Ascending aorta (tissue), 2 donors: ENCODE measurements around the gene KLHDC9. TPM values are rescaled to one million over a fixed set of nuclear protein-coding genes. Genes with fewer than 3 reads are reported as not detected.
"Not testable (repeated sequence)": the region's sequence is repeated elsewhere in the genome, so short reads cannot be mapped to it uniquely, and the experiment has no call there.

Experiments used
- DNase-seq, 2 donors: peaks; one replicate each; pipeline ENCODE4 v3.0.0-alpha.2; 2019; ENCODE audit warnings: low spot score in 2 of 2
- H3K27ac ChIP-seq, 2 donors: fragments of 200-600 bp; sonication (generic); one replicate each; pipeline ENCODE4 v1.5.1; 2016 to 2017; ENCODE audit warnings: mild to moderate bottlenecking in 1 of 2
- H3K27me3 ChIP-seq: fragments of 200-600 bp; sonication (generic); one replicate; pipeline ENCODE4 v1.5.1; 2017
- H3K36me3 ChIP-seq, 2 donors: fragments of 200-600 bp; sonication (generic); one replicate each; pipeline ENCODE4 v1.5.1; 2016
- H3K4me1 ChIP-seq, 2 donors: fragments of 200-600 bp; sonication (generic); one replicate each; pipeline ENCODE4 v1.5.1; 2016 to 2017; ENCODE audit warnings: mild to moderate bottlenecking in 1 of 2
- H3K4me3 ChIP-seq, 2 donors: fragments of 200-600 bp; sonication (generic); one replicate each; pipeline ENCODE4 v1.5.1; 2016 to 2017; ENCODE audit warnings: mild to moderate bottlenecking in 1 of 2
- H3K9me3 ChIP-seq, 2 donors: fragments of 200-600 bp; sonication (generic); one replicate each; pipeline ENCODE4 v1.5.1; 2016
- intact Hi-C: fragments of 100-400 bp; cut with DNase I; formaldehyde crosslinking; loops from one replicate; pipeline ENCODE4 v1.15.1; 2023
- total RNA-seq: library from RNA; depleted of rRNA; stranded (reverse); fragments of >200 nt; gene quantifications from one replicate; pipeline ENCODE4 v1.1.0, GENCODE V29; 2016
- TF ChIP-seq, protein P1 (sequence below), 3 experiments: fragments of 200-600 bp in 2 of 3; fragments of 450-650 bp in 1 of 3; sonication (generic) in 2 of 3; IDR thresholded peaks; one replicate each; pipeline ENCODE4 v1.5.1; 2016 to 2019; ENCODE audit warnings: antibody characterized with exemption in 3 of 3, mild to moderate bottlenecking in 1 of 3, moderate library complexity in 1 of 3

KLHDC9 gene
- total RNA-seq, 1 donor from 2014 or later, result 0.32 TPM

GRCh38 chr1:161113915-161114314 lies 15.8 kb downstream of the KLHDC9 start:
- no peak for DNase-seq
- Histone ChIP-seq H3K36me3 (no peaks in the 10 kb centered on the region), H3K4me1 (peaks cover 5 to 15% of the 10 kb centered on the region in 2 donors), H3K9me3 (no peaks in the 10 kb centered on the region), H3K27ac (no peak overlapping the region), H3K27me3 (no peaks in the 10 kb centered on the region), H3K4me3 (no peak overlapping the region)
- TF ChIP-seq, protein P1, sequence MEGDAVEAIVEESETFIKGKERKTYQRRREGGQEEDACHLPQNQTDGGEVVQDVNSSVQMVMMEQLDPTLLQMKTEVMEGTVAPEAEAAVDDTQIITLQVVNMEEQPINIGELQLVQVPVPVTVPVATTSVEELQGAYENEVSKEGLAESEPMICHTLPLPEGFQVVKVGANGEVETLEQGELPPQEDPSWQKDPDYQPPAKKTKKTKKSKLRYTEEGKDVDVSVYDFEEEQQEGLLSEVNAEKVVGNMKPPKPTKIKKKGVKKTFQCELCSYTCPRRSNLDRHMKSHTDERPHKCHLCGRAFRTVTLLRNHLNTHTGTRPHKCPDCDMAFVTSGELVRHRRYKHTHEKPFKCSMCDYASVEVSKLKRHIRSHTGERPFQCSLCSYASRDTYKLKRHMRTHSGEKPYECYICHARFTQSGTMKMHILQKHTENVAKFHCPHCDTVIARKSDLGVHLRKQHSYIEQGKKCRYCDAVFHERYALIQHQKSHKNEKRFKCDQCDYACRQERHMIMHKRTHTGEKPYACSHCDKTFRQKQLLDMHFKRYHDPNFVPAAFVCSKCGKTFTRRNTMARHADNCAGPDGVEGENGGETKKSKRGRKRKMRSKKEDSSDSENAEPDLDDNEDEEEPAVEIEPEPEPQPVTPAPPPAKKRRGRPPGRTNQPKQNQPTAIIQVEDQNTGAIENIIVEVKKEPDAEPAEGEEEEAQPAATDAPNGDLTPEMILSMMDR (IDR thresholded peaks at IDR 0.05), result no peak
- intact Hi-C loops, result no loop called here

GRCh38 chr1:161114556-161114955 lies 16.4 kb downstream of the KLHDC9 start:
- no peak for DNase-seq
- Histone ChIP-seq H3K27ac (no peak overlapping the region), H3K4me3 (no peak overlapping the region), H3K27me3 (no peaks in the 10 kb centered on the region), H3K4me1 (peaks cover 10 to 22% of the 10 kb centered on the region in 2 donors), H3K36me3 (no peaks in the 10 kb centered on the region), H3K9me3 (no peaks in the 10 kb centered on the region)
- TF ChIP-seq, protein P1 (IDR thresholded peaks at IDR 0.05), result no peak
- intact Hi-C loops, result no loop called here

- DNase-seq, result no peak
- Histone ChIP-seq H3K4me3 (no peak overlapping the region), H3K27ac (no peak overlapping the region), H3K27me3 (no peaks in the 10 kb centered on the region), H3K9me3 (no peaks in the 10 kb centered on the region), H3K4me1 (peaks cover 10 to 26% of the 10 kb centered on the region in 2 donors), H3K36me3 (peaks cover 1 to 5% of the 10 kb centered on the region in 2 donors)
- TF ChIP-seq, protein P1 (IDR thresholded peaks at IDR 0.05), result no peak
- intact Hi-C loops, result loop anchor here (5.0 kb wide), 2 partner anchors 68 to 272 kb away; partner anchors contain the start of gene USF1
Measured at GRCh38 chr1:161115132-161115711, 17.1 kb downstream of the KLHDC9 start.

DNA sequence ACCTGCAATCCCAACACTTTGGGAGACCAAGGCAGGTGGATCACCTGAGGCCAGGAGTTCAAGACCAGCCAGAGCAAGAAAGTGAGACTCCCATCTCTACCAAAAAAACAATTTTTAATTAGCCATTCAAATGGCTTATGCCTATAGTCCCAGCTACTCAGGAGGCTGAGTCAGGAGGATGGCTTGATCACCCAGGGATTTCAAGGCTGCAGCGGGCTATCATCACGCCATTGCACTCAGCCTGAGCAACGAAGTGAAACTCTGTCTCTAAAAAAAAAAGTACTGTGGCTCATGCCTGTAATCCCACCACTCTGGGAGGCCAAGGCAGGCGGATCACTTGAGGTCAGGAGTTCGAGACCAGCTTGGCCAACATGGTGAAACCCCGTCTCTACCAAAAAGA lies 17.8 kb downstream of the KLHDC9 start:
- Histone ChIP-seq H3K4me1 (peaks cover 10 to 26% of the 10 kb centered on the region in 2 donors), H3K36me3 (peaks cover 8 to 12% of the 10 kb centered on the region in 2 donors), H3K4me3 (peak overlapping the region in 1 of 2 donors; percentile 98)
- intact Hi-C loops, result loop anchor here (5.0 kb wide), 2 partner anchors 69 to 271 kb away; partner anchors contain the start of gene USF1
- H3K27me3 ChIP-seq, DNase-seq, H3K27ac ChIP-seq, H3K9me3 ChIP-seq: not testable (repeated sequence)

- Histone ChIP-seq H3K4me3 (peak within 1 kb of the TSS; percentile 76 to 98), H3K27me3 (no peaks in the 10 kb centered on the region), H3K4me1 (peaks cover 10 to 26% of the 10 kb centered on the region in 2 donors), H3K27ac (peak within 1 kb of the TSS; percentile 94 to 98), H3K36me3 (peaks cover 27 to 32% of the 10 kb centered on the region in 2 donors), H3K9me3 (no peaks in the 10 kb centered on the region)
- intact Hi-C loops, result loop anchor here (1.0 to 5.0 kb wide), 5 partner anchors 14 to 269 kb away; partner anchors contain the start of genes DEDD, KLHDC9 and USF1
- peak; percentile 37 to 92 for DNase-seq
- TF ChIP-seq, protein P1 (IDR thresholded peaks at IDR 0.05), result peak in 1 of 3 experiments; percentile 3
Measured at GRCh38 chr1:161117759-161118581, 19.8 kb downstream of the KLHDC9 start, which contains the start of the genes NIT1 and PFDN2. NIT1 (plus strand) TSS chr1:161118105; CDS start chr1:161118177, 72 bp downstream. PFDN2 (minus strand) TSS chr1:161118037; CDS start chr1:161118026, 11 bp downstream.
